Osteoblast (primary cell): Measurements from ENCODE around the gene CNFN. TPM values are rescaled to one million over a fixed set of nuclear protein-coding genes. Genes with fewer than 3 reads are reported as not detected.

Experiments used
- DNase-seq: peaks from one replicate; pipeline ENCODE4 v3.0.0; 2011; ENCODE audit warnings: low spot score, mixed read lengths; ENCODE audit not compliant: insufficient read length; ENCODE audit errors: missing footprints
- H2AFZ ChIP-seq: 2 replicates; pipeline ENCODE4 v1.6.0; 2011; ENCODE audit warnings: mild to moderate bottlenecking, low read length
- H3K27ac ChIP-seq: 2 replicates; pipeline ENCODE4 v1.5.1; 2011; ENCODE audit warnings: mild to moderate bottlenecking, low read depth, low read length, moderate library complexity
- H3K27me3 ChIP-seq: 2 replicates; pipeline ENCODE4 v1.6.0; 2012; ENCODE audit warnings: mild to moderate bottlenecking, control low read depth, inconsistent platforms, low read length, moderate library complexity; ENCODE audit not compliant: insufficient read depth
- H3K36me3 ChIP-seq: 2 replicates; pipeline ENCODE4 v1.5.1; 2011; ENCODE audit warnings: mild to moderate bottlenecking, low read length, control low read depth, moderate library complexity; ENCODE audit not compliant: insufficient read depth
- H3K4me1 ChIP-seq: 2 replicates; pipeline ENCODE4 v1.5.1; 2011; ENCODE audit warnings: mild to moderate bottlenecking, low read length, control low read depth, moderate library complexity; ENCODE audit not compliant: insufficient read depth
- H3K4me2 ChIP-seq: 2 replicates; pipeline ENCODE4 v1.6.0; 2011; ENCODE audit warnings: mild to moderate bottlenecking, low read length; ENCODE audit not compliant: insufficient read depth
- H3K4me3 ChIP-seq: fragments of 200-600 bp; sonication (generic); 3 replicates; pipeline ENCODE4 v1.5.1; 2012; ENCODE audit warnings: mild to moderate bottlenecking, low read length, inconsistent platforms; ENCODE audit not compliant: insufficient read depth
- H3K79me2 ChIP-seq: 2 replicates; pipeline ENCODE4 v1.6.0; 2012; ENCODE audit warnings: mild to moderate bottlenecking, low read length, control low read depth, inconsistent platforms; ENCODE audit not compliant: insufficient read depth
- H3K9me3 ChIP-seq: 2 replicates; pipeline ENCODE4 v1.5.1; 2011; ENCODE audit warnings: low read depth, low read length, control low read depth
- H4K20me1 ChIP-seq: 2 replicates; pipeline ENCODE4 v1.6.0; 2012; ENCODE audit warnings: mild to moderate bottlenecking, low read length, control low read depth; ENCODE audit not compliant: insufficient read depth
- CTCF ChIP-seq: IDR thresholded peaks from 2 replicates; pipeline ENCODE4 v1.5.1; 2011; ENCODE audit warnings: mild to moderate bottlenecking, low read depth, low read length, moderate library complexity; ENCODE audit errors: extremely low read depth
- total RNA-seq: library from RNA; depleted of rRNA; stranded (reverse); fragments of >200 nt; gene quantifications from 2 replicates; pipeline ENCODE4 v1.2.3, GENCODE V29; 2012

Gene CNFN
- total RNA-seq, 1 donor: not detected

GRCh38 chr19:42431486-42431885, 41.4 kb upstream of the CNFN start:
- H2AFZ ChIP-seq: no peak overlapping the region
- peaks cover 2% of the 10 kb centered on the region for H4K20me1 ChIP-seq
- DNase-seq: no peak

GRCh38 chr19:42428676-42429075, 38.6 kb upstream of the CNFN start:
- no peaks in the 10 kb centered on the region for H3K79me2 ChIP-seq
- H3K4me3 ChIP-seq: no peak overlapping the region
- peaks cover 6% of the 10 kb centered on the region for H3K4me1 ChIP-seq
- H2AFZ ChIP-seq: no peak overlapping the region
- no peaks in the 10 kb centered on the region for H3K27me3 ChIP-seq
- peaks cover 2% of the 10 kb centered on the region for H4K20me1 ChIP-seq
- DNase-seq: no peak
- H3K4me2 ChIP-seq: no peak overlapping the region
- no peaks in the 10 kb centered on the region for H3K9me3 ChIP-seq
- H3K27ac ChIP-seq: no peak overlapping the region
- no peak for TF ChIP-seq CTCF
- no peaks in the 10 kb centered on the region for H3K36me3 ChIP-seq

More at GRCh38 chr19:42431486-42431885, 41.4 kb upstream of the CNFN start:
- H3K27ac ChIP-seq: no peak overlapping the region
- peaks cover 3% of the 10 kb centered on the region for H3K4me1 ChIP-seq
- H3K36me3 ChIP-seq: no peaks in the 10 kb centered on the region
- H3K4me2 ChIP-seq: no peak overlapping the region
- no peaks in the 10 kb centered on the region for H3K27me3 ChIP-seq
- no peak for TF ChIP-seq CTCF
- H3K79me2 ChIP-seq: no peaks in the 10 kb centered on the region
- no peaks in the 10 kb centered on the region for H3K9me3 ChIP-seq
- H3K4me3 ChIP-seq: no peak overlapping the region

GRCh38 chr19:42427313-42427712, 37.2 kb upstream of the CNFN start, which contains the start of gene LIPE:
Gene LIPE, minus strand, starts transcription at chr19:42427388. Its CDS starts 239 bp downstream, at chr19:42427149.
- H3K36me3 ChIP-seq: no peaks in the 10 kb centered on the region
- H3K4me3 ChIP-seq: no peak within 1 kb of the TSS
- no peak for TF ChIP-seq CTCF
- H3K9me3 ChIP-seq: no peaks in the 10 kb centered on the region
- no peak within 1 kb of the TSS for H2AFZ ChIP-seq
- H3K27ac ChIP-seq: no peak within 1 kb of the TSS
- H3K79me2 ChIP-seq: no peaks in the 10 kb centered on the region
- H3K27me3 ChIP-seq: no peaks in the 10 kb centered on the region
- DNase-seq: no peak
- peaks cover 12% of the 10 kb centered on the region for H3K4me1 ChIP-seq
- H4K20me1 ChIP-seq: peaks cover 5% of the 10 kb centered on the region
- H3K4me2 ChIP-seq: no peak within 1 kb of the TSS

GRCh38 chr19:42426643-42427042, 36.5 kb upstream of the CNFN start:
- Histone ChIP-seq H3K4me3 (no peak overlapping the region), H3K79me2 (no peaks in the 10 kb centered on the region), H3K36me3 (no peaks in the 10 kb centered on the region), H3K4me1 (peaks cover 14% of the 10 kb centered on the region), H2AFZ (no peak overlapping the region), H3K4me2 (no peak overlapping the region), H4K20me1 (peaks cover 5% of the 10 kb centered on the region), H3K27me3 (no peaks in the 10 kb centered on the region), H3K9me3 (no peaks in the 10 kb centered on the region), H3K27ac (no peak overlapping the region)
- no peak for DNase-seq
- no peak for TF ChIP-seq CTCF
